NCI-H526 (cell line): ENCODE data around the gene ARHGEF38.
A peak's percentile ranks its signal among the peaks of the same experiment; 100 is the strongest.
"Not testable (repeated sequence)": the region's sequence is repeated elsewhere in the genome, so short reads cannot be mapped to it uniquely, and the experiment has no call there.

Source experiments
- DNase-seq, 2 experiments: peaks; one replicate each; lab custom pipeline; 2025; lab: John Stamatoyannopoulos, UW

Gene ARHGEF38

GRCh38 chr4:105714071-105714521, 161.7 kb downstream of the ARHGEF38 start:
- no peak for DNase-seq

- no peak for DNase-seq
Observed at GRCh38 chr4:105714932-105715331, 162.5 kb downstream of the ARHGEF38 start.

- peak in 1 of 2 experiments; percentile 46 for DNase-seq
Observed at GRCh38 chr4:105715692-105716278, 163.4 kb downstream of the ARHGEF38 start.

- DNase-seq = no peak
Observed at GRCh38 chr4:105719204-105719603, 166.8 kb downstream of the ARHGEF38 start.

GRCh38 chr4:105725623-105726022, 173.2 kb downstream of the ARHGEF38 start:
- no peak for DNase-seq

- DNase-seq = not testable (repeated sequence)
Observed at GRCh38 chr4:105729895-105730294, 177.5 kb downstream of the ARHGEF38 start.
